GM21390 (cell line): Measurements from ENCODE around the gene B3GNT7.
"Not testable (repeated sequence)": the region's sequence is repeated elsewhere in the genome, so short reads cannot be mapped to it uniquely, and the experiment has no call there.

ENCODE experiments used
- ATAC-seq: cut with Tn5 transposase; IDR thresholded peaks from one replicate; pipeline ENCODE4 v1.9.1; 2021; ENCODE audit not compliant: unreplicated experiment

B3GNT7 gene

DNA sequence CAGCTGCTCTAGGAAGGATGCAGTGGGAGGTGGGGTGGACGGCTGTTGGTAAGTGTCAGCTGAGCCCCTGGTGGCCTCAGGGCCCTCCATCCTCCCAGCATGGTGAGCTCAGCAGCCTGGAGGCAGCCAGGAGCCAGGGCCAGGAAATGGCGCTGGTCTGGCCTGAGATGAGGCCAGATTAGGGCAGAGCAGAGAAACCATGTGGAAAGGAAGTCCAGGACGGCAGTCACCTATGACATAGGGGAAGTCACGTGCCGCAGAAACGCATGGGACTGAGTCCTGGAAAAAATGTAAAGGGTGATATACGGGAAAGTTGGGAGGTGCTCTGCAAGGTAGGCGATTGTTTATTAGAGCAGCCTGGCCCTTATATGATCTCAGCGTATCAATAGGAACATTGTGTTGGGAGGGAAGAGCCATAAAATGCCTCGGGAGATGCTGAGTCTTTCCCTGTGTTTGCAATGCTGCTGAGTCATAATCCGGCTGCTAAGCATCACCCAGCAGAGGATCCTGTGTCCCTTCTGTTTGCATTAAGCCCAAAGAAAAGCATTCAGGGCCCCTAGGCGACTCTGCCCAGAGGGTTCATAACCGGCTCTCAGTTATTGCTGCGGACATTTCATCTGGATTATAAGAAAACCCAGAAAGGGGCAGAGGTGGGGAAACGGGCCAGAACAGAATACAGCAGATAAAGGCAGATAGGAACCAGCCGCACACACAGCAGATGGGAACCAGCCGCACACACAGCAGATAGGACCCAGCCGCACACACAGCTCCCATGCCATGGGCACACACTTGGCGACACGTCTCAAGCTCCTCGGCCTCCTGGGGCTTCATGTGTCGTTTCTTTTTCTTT is 30.3 kb upstream of the B3GNT7 start:
- ATAC-seq: no peak

DNA sequence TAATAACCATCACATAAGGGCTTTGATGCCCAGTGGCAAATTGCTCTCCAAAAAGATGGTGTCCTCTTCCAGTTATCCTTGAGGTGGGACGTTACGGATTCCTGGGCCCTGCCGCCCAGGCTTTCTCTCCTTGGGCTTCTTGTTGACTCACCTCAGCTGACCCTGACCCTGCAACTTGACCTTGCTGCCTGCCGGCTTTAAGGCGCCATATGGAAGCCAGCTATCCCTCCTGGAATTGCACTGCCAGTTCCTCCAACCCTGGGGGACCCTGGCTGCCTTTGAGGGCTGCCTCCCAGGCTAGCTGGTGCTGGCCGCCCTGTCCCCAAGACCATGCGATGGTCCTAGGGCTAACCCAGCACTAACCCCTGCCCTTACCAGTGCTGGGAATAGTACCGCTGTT is 28.3 kb upstream of the B3GNT7 start:
- no peak for ATAC-seq

DNA sequence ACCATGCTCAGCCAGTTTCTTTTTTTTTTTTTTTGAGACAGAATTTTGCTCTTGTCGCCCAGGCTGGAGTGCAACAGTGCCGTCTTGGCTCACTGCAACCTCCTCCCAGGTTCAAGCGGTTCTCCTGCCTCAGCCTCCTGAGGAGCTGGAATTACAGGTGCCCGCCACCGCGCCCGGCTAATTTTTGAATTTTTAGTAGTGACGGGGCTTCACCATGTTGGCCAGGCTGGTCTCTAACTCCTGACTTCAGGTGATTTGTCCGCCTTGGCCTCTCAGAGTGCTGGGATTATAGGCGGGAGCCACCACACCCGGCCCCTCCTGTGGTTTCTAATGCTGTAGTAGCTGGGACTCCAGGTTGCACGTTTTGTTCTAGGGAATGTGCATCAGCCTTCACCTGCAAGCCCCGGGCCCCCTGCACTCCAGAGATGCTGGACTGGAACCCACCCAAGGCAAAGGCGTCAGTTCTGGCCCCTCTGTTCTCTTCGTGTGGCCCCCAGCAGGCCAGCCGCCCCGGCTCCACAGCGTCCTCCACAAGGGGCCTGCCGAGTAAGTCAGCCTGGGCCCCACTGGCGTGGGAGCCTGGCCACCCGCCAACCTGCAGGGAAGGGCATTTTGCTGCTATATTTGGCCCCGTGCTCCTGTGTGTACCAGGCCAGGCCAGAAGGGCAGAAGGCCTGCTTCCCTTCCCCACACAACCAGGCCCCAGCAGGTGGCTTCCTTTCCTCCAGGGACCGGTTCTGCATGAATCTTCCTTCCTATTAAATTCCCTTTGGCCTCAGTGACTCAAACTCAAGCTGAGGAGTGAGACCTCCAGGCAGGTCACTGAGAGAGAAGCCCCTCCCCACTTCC is 25.7 kb upstream of the B3GNT7 start:
- no peak for ATAC-seq

DNA sequence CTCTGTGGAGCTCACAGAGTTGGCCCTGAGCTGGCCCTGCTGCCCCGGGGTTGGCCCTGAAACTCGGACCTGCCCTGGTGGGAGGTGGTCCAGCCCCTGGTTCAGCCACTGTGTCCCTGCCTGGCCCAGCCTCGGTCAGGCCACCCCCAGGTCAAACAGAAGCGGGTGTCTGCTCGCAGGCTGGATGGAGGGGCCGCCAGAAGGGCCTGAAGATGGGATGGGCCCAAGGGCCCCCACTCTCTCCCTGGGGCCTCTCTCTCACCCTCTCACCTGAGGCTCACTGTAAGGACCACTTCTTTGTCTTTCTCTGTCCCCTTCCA is 25.1 kb upstream of the B3GNT7 start:
- ATAC-seq: no peak

DNA sequence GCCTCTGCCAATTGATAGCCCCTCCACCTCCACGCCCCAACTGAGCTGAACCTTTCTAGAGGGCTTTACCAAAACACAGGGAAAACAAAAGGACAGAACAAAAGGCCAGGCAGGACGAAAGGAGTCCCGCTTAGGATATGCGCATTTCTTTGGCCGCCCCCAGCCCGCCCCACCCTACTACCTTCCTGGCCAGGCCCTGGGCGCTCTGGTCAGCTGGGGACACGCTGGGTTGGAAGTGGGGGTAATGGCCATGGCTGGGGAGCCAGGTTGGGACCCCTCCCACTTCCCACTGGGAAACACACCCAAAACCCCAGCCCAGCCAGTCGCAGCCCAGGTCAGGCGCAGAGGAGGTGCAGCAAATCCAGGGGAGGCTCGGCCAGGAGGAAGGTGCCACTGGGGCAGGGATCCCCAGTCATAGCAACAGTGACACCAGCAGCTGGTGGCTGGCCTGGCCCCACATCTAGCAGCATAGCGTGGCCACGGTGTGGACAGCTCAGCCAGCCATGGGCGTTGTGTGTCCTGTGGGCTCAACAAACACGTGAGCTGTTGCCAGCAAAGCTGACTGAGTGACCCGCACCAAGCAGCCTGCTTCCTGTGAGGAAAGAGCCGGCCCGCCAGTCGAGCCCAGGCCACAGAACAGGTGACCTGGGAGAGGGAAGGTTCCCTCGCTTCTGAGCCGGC is 24.6 kb upstream of the B3GNT7 start:
- ATAC-seq: no peak

DNA sequence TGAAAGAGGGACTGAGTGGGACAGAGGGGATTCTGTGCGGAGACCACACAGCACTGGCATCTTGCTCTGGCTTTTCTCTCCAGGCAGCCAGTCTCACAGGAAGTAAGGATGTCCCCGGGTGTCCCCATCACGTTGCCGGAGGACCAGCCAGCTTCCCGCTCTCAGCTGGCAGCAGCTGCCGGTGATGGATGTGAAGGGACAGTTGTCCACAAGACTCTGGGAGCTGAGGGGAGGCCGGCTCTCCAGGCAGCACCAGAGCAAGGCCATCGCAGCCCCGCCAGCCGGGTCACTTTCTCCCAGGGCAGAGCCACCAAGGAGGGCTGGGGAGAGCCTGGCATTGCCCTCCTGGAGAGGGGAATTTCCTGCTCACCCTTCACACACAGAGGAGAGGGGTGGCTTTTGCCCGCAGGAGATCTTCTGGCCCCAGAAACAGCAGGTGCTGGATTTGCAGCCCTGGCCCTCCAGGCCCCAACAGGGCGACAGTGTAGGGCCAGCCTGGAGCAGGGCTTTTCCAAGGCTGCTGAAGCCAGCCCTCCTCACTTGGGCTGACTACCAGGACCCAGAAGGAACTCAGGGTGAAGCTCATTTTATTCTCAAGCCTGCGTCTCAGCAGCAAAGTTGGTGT is 24.0 kb upstream of the B3GNT7 start:
- ATAC-seq: no peak

DNA sequence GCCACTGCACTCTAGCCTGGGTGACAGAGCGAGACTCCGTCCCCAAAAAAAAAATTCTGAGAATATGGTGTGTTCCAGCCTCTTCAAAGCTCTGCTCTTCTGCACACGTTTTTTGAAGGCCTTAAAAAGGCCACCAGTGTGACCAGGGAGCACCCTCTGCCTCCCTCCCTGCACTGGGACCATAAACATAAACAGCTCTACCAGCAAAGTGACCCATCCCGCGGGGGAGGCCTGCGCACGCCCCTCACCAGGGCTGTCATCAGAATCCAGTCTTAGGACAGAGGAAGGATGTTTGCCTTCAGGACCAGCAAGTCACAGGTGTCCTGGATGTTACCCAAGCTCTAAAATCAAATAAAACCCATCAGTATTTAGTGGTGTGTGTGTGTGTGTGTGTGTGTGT is 23.2 kb upstream of the B3GNT7 start:
- ATAC-seq: no peak

DNA sequence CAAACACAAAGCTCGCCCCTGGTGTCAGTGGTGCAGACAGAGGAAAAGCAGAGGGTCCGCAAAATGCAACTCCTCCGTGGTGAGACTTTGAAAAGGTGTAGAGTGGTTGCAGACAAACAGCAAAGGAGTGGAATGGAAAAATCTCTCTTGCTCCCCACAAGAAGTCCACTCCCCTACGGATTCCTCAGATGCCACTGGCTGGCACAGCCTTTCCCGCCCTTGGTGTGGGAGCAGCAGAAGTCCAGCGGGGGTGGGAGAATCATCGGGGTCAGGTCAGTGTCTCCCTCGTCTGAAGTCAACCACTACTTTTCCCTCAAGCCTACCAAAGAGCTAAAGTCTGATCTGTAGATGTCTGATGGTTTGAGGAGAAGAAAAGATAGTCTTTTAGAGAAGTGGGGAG is 22.3 kb upstream of the B3GNT7 start:
- no peak for ATAC-seq

DNA sequence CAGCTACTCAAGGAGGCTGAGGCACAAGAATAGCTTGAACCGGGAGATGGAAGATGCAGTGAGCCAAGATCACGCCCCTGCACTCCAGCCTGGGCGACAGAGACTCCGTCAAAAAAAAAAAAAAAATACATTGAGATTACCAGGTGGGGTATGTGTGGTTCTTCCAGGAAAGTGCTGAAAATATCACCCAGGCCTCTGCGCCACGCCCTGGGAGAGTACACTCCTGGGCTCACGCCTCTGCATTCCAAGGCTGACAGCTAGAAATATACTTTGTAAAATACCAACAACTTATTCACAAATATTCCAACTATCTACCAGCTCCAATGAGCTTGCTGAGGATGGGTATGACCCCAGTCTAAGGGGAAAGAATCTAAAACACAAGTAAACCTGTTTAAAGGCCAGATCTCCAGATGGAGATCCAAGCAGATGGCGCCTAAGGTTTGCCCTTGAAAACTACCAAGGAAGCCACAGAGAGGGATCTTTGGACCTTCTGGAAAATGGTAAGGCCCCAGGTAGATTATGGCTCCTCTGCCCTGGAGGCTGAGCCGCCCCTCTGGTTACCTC is 21.6 kb upstream of the B3GNT7 start:
- ATAC-seq: no peak

DNA sequence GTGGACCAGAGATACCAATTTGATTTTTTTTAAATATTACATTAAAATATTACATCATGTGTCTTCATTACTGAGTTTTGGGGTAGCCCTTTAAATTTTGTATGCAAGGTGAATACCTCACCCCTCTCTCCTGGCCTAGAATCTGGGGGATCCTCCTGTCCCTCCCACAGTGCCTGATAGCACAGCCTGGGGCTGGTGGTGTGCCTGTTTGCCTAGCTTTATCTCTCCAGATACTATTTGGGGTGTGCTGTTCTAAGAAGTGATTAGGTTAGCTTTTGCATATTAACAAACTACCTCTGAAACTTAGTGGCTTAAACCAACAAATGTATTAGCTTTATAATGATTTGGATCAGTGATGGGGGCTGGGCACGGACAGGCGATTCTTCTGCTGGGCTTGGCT is 20.7 kb upstream of the B3GNT7 start:
- ATAC-seq: no peak

DNA sequence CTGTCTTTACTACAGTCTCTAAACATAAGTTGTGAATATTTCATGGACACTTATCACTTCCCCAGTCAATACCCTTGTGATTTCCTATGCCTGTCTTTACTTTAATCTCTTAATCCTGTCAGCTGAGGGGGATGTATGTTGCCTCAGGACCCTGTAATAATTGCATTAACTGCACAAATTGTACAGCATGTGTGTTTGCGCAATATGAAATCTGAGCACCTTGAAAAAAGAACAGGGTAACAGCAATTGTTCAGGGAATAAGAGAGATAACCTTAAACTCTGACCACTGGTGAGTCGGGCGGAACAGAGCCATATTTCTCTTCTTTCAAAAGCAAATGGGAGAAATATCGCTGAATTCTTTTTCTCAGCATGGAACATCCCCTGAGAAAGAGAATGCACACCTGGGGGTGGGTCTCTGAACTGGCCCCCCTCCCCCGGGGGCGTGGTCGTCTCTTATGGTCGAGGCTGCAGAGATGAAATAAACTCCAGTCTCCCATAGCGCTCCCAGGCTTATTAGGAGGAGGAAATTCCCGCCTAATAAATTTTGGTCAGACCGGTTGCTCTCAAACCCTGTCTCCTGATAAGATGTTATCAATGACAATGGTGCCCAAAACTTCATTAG is 19.4 kb upstream of the B3GNT7 start:
- not testable (repeated sequence) for ATAC-seq

DNA sequence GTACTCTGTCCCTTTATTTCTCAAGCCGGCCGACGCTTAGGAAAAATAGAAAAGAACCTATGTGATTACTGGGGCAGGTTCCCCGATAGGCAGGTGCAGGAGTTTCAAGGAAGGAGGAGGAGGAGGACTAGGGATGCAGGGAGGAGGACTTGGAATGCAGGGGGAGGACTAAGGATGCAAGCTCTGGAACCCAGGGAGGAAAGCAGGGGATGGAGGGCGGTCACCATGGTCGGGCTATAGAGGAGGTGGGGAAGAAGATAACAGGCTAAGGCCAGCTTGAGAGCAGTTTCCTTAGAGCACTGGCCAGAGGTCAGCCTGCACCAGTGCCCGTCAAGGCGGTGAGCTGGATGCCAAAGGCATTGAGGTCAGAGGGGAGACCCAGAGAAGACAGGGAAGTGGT is 18.7 kb upstream of the B3GNT7 start:
- ATAC-seq: no peak

DNA sequence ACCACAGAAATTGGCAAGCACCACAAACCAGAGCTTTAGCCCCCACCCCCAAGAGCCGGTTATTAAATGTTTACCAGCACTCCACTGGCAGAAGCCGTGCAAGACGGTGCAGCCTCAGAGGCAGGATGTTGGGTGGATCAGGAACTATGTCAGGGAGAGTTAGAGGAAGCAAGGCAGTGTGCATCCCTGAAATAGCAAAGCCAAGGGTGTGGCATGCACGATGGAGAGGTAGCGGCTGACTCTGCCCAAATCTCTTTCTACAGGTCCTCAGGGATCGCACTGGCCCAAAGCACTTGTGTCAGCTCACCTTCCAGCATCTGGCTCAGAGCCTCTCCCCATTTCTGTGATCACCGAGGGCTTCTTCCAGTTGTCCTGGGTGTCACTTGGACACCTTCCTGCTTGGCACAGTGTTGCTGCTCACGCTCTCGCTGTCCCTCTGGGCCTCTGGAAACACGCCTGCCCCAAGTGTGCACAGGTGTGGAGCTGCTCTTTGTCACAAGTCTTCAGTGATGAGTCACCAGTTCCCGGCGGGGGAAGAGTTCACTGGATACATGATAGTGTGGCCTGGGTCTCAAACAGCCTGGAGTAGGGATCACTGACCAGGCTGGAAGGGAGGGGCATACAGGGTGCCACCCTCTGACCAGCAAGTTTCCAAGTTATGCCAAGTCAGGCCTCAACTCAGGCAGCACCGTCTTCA is 17.3 kb upstream of the B3GNT7 start:
- no peak for ATAC-seq

DNA sequence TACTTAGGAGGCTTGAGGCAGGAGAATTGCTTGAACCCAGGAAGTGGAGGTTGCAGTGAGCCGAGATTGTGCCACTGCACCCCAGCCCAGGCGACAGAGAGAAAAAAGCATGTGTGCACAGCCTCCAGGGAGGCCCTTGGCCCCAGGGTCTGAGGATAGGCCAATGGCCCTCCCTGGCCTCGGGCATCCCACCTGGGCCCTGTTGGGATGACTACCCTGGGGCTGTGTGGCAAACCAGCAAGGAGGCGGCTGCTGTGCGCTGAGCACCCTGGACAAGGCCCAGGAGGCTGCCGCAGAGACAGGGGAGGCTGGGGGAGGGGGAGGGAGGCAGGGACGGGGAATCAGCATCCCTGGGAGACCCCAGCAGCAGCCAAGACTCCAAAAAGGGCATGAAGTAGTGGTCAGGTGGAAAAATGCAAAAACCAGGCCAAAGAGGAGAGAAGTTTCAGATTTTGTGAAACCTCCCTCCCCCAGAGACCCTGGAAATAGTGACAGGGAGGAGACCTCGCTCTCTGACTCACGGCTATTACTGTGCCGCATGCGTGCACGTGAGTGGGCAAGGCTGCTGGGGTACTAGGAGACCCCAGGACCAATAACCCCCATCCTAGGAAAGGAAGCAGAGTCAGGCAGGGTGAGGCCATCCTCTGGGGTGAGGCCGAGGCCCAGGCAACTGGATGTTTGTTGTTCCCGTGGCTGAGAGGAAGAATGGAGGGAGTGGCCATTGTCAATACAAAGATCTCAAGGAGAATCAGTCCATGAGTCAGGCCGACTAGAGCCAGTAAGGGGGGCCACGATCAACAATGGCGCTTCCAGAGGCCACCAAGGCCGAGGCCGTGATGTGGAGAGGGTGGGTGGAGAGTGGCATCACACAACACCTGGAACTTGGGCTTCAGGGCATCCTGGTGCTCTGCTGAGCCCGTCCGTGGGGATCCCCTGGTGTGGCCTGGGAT is 16.0 kb upstream of the B3GNT7 start:
- no peak for ATAC-seq

DNA sequence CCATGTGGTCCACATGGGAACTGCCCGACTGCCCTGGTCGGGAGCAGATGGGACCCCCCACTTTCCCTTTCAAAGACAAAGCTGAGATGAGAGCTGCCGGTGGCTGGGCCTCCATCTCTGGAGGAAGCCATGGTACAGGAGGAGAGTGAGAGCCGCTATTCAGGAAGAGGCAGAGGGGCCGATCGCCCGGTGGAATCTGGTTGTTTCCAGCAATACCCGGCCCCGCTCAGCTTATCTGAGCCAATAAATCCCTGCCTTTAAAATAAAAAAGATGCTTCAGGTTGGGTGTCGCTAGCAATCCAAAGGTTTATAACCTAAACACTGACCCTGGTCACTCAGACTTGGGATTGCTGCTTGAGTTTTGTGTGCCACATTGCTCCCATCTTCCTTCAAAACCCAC is 15.2 kb upstream of the B3GNT7 start:
- ATAC-seq: no peak

DNA sequence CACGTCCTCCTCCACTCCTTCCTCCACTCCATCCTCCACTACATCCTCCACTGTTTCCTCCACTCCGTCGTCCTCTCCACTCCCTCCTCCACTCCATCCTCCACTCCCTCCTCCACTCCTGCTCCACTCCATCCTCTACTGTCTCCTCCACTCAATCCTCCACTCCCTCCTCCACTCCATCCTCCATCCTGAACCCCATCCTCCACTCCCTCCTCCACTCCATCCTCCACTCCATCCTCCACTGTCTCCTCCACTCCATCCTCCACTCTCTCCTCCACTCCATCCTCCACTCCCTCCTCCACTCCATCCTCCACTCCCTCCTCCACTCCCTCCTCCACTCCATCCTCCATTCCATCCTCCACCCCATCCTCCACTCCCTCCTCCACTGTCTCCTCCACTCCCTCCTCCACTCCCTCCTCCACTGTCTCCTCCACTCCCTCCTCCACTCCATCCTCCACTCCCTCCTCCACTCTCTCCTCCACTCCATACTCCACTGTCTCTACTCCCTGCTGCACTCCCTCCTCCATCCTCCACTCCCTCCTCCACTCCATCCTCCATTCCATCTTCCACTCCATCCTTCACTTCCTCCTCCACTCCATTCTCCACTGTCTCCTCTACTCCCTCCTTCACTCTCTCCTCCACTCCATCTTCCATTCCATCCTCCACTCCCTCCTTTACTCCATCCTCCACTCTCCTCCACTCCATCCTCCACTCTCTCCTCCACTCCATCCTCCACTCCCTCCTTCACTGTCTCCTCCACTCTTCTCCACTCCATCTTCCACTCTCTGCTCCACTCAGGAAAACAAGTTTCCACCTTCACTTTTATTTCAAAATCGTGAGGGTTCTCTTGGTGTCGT is 14.3 kb upstream of the B3GNT7 start:
- no peak for ATAC-seq

DNA sequence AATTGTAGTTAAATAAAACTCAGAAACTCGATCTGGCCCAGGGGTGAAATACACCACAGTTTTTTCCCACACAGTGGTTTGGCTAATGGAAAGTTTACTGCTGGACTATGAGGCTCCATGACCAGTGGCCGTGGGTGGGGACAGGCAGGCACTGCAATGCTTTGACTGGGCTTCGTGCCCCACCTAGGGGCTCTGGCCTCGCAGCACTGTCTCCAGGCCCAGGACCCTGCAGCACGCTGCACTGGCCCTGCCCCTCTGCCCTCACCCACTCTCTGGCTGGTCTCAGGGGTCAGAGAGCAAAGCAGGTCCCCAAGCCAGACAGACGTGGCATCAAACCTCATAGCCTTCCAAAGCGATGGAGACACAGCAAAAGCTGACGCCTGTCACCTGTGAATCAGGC is 13.4 kb upstream of the B3GNT7 start:
- ATAC-seq: no peak
